OCI-LY3 (cell line): Measurements from ENCODE around the gene TOLLIP.

ENCODE experiments used
- EZH2phosphoT487 ChIP-seq: fragments of 200-600 bp; shearing (Covaris generic); IDR thresholded peaks from 2 replicates; pipeline ENCODE4 v1.6.1; 2018; ENCODE audit warnings: antibody characterized with exemption, mixed run types, low read depth
- TF ChIP-seq, protein P1 (sequence below): fragments of 200-600, 300-600 bp; sonication (generic); IDR thresholded peaks from 2 replicates; pipeline ENCODE4 v1.5.1; 2014; ENCODE audit warnings: antibody characterized with exemption, low read length, low read depth

GRCh38 chr11:1338201-1339065 is 29.0 kb upstream of the TOLLIP start:
- TF ChIP-seq, protein P1, sequence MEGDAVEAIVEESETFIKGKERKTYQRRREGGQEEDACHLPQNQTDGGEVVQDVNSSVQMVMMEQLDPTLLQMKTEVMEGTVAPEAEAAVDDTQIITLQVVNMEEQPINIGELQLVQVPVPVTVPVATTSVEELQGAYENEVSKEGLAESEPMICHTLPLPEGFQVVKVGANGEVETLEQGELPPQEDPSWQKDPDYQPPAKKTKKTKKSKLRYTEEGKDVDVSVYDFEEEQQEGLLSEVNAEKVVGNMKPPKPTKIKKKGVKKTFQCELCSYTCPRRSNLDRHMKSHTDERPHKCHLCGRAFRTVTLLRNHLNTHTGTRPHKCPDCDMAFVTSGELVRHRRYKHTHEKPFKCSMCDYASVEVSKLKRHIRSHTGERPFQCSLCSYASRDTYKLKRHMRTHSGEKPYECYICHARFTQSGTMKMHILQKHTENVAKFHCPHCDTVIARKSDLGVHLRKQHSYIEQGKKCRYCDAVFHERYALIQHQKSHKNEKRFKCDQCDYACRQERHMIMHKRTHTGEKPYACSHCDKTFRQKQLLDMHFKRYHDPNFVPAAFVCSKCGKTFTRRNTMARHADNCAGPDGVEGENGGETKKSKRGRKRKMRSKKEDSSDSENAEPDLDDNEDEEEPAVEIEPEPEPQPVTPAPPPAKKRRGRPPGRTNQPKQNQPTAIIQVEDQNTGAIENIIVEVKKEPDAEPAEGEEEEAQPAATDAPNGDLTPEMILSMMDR: no peak
- TF ChIP-seq EZH2phosphoT487: no peak
